Measurements from ENCODE around the gene EP300. TPM values are rescaled to one million over a fixed set of nuclear protein-coding genes. Genes with fewer than 3 reads are reported as not detected.

EP300 gene
- total RNA-seq, 2 experiments from 2014 or later = 40.5 to 61.2 TPM

GRCh38 chr22:41193829-41194228, 101.4 kb downstream of the EP300 start:
- no peak overlapping the region for H3K27ac Mint-ChIP-seq
- H3K4me1 Mint-ChIP-seq = peaks cover 11% of the 10 kb centered on the region
- no peaks in the 10 kb centered on the region for H3K9me3 Mint-ChIP-seq (ENCODE audit: low read depth)
- H3K36me3 Mint-ChIP-seq (ENCODE audit: low read depth) = no peaks in the 10 kb centered on the region
- H3K4me3 Mint-ChIP-seq = no peak overlapping the region
- POLR2A ChIA-PET = interaction anchor here (1.0 kb wide), 1 partner anchor 13 kb away, joined by 3 read pairs; no protein-coding TSS in a partner anchor
- intact Hi-C loops (cut with DNase I, micrococcal nuclease) = no loop called here
- CTCF ChIA-PET = interaction anchor here (1.2 kb wide), 1 partner anchor 271 kb away, joined by 4 read pairs; no protein-coding TSS in a partner anchor
- DNase-seq (no peak), ATAC-seq (no peak)
- no peaks in the 10 kb centered on the region for H3K27me3 Mint-ChIP-seq

- DNase-seq (peak; percentile 89), ATAC-seq (peak; percentile 82)
- intact Hi-C loops (cut with DNase I, micrococcal nuclease) = loop anchor here in 1 of 2 experiments (1.0 to 2.0 kb wide), 7 partner anchors 8 to 341 kb away; partner anchors contain the start of genes L3MBTL2, RANGAP1, RBX1 and ST13
- peak overlapping the region; percentile 77 for H3K4me3 Mint-ChIP-seq
- no peaks in the 10 kb centered on the region for H3K9me3 Mint-ChIP-seq (ENCODE audit: low read depth)
- ChIA-PET CTCF (interaction anchor here (0.6 to 1.5 kb wide), 5 partner anchors 14 to 486 kb away, joined by 3 to 8 read pairs (median 3); no protein-coding TSS in a partner anchor), POLR2A (interaction anchor here (1.1 kb wide), 1 partner anchor 89 kb away, joined by 4 read pairs; no protein-coding TSS in a partner anchor)
- peaks cover 11% of the 10 kb centered on the region for H3K4me1 Mint-ChIP-seq
- no peak overlapping the region for H3K27ac Mint-ChIP-seq
- H3K27me3 Mint-ChIP-seq = no peaks in the 10 kb centered on the region
- no peaks in the 10 kb centered on the region for H3K36me3 Mint-ChIP-seq (ENCODE audit: low read depth)
Observed at GRCh38 chr22:41197038-41197972, 104.9 kb downstream of the EP300 start.

GRCh38 chr22:41198027-41198580, 105.7 kb downstream of the EP300 start:
- CTCF ChIA-PET = interaction anchor here (0.6 to 1.5 kb wide), 3 partner anchors 13 to 275 kb away, joined by 3 to 8 read pairs (median 3); no protein-coding TSS in a partner anchor
- H3K4me1 Mint-ChIP-seq = peaks cover 11% of the 10 kb centered on the region
- peaks cover 1% of the 10 kb centered on the region for H3K27me3 Mint-ChIP-seq
- no peaks in the 10 kb centered on the region for H3K9me3 Mint-ChIP-seq (ENCODE audit: low read depth)
- POLR2A ChIA-PET = interaction anchor here (0.6 to 1.1 kb wide), 2 partner anchors 15 to 89 kb away, joined by 4 to 5 read pairs; no protein-coding TSS in a partner anchor
- intact Hi-C loops (cut with DNase I, micrococcal nuclease) = no loop called here
- peak; percentile 83 for DNase-seq
- H3K27ac Mint-ChIP-seq = peak overlapping the region; percentile 53
- ATAC-seq = peak; percentile 76
- H3K4me3 Mint-ChIP-seq = peak overlapping the region; percentile 77
- H3K36me3 Mint-ChIP-seq (ENCODE audit: low read depth) = no peaks in the 10 kb centered on the region

GRCh38 chr22:41201141-41201540, 108.7 kb downstream of the EP300 start:
- ChIA-PET POLR2A (interaction anchor here (0.6 kb wide), 2 partner anchors 35 to 922 kb away, joined by 3 read pairs; no protein-coding TSS in a partner anchor), CTCF (no interaction called here)
- no peak for DNase-seq
- Mint-ChIP-seq H3K4me3 (no peak overlapping the region), H3K9me3 (ENCODE audit: low read depth) (no peaks in the 10 kb centered on the region), H3K27ac (no peak overlapping the region), H3K27me3 (peaks cover 10% of the 10 kb centered on the region), H3K4me1 (peaks cover 20% of the 10 kb centered on the region), H3K36me3 (ENCODE audit: low read depth) (peaks cover 3% of the 10 kb centered on the region)
- no peak for ATAC-seq
- intact Hi-C loops (cut with DNase I, micrococcal nuclease) = loop anchor here in 1 of 2 experiments (10.0 kb wide), 1 partner anchor 246 kb away; the partner anchor contains the start of gene RBX1

- ATAC-seq = no peak
- intact Hi-C loops (cut with DNase I, micrococcal nuclease) = loop anchor here in 1 of 2 experiments (10.0 kb wide), 1 partner anchor 248 kb away; the partner anchor contains the start of gene RBX1
- no peaks in the 10 kb centered on the region for H3K9me3 Mint-ChIP-seq (ENCODE audit: low read depth)
Observed at GRCh38 chr22:41203118-41203517, 110.7 kb downstream of the EP300 start.

GRCh38 chr22:41204066-41204465, 111.7 kb downstream of the EP300 start:
- CTCF ChIA-PET = no interaction called here
- Mint-ChIP-seq H3K27me3 (peaks cover 10% of the 10 kb centered on the region), H3K4me3 (no peak overlapping the region), H3K4me1 (peaks cover 20% of the 10 kb centered on the region), H3K27ac (no peak overlapping the region), H3K36me3 (ENCODE audit: low read depth) (peaks cover 14% of the 10 kb centered on the region), H3K9me3 (ENCODE audit: low read depth) (no peaks in the 10 kb centered on the region)
- ATAC-seq = no peak
- intact Hi-C loops (cut with DNase I, micrococcal nuclease) = loop anchor here in 1 of 2 experiments (10.0 kb wide), 1 partner anchor 249 kb away; the partner anchor contains the start of gene RBX1
- no peak for DNase-seq
- POLR2A ChIA-PET = no interaction called here

More at GRCh38 chr22:41203118-41203517, 110.7 kb downstream of the EP300 start:
- Mint-ChIP-seq H3K4me3 (no peak overlapping the region), H3K4me1 (peaks cover 22% of the 10 kb centered on the region), H3K27me3 (peaks cover 10% of the 10 kb centered on the region), H3K27ac (no peak overlapping the region), H3K36me3 (ENCODE audit: low read depth) (peaks cover 12% of the 10 kb centered on the region)
- POLR2A ChIA-PET = no interaction called here
- DNase-seq = no peak
- CTCF ChIA-PET = no interaction called here

- H3K36me3 Mint-ChIP-seq (ENCODE audit: low read depth) = peaks cover 19% of the 10 kb centered on the region
- peak within 1 kb of the TSS; percentile 89 for H3K27ac Mint-ChIP-seq
- peaks cover 10% of the 10 kb centered on the region for H3K27me3 Mint-ChIP-seq
- DNase-seq (peak; percentile 100), ATAC-seq (peak; percentile 100)
- ChIA-PET POLR2A (no interaction called here), CTCF (no interaction called here)
- H3K4me3 Mint-ChIP-seq = peak within 1 kb of the TSS; percentile 86
- H3K9me3 Mint-ChIP-seq (ENCODE audit: low read depth) = no peaks in the 10 kb centered on the region
- H3K4me1 Mint-ChIP-seq = peaks cover 20% of the 10 kb centered on the region
- intact Hi-C loops (cut with DNase I, micrococcal nuclease) = loop anchor here (1.0 to 10.0 kb wide), 14 partner anchors 8 to 416 kb away; partner anchors contain the start of genes RANGAP1 (in 2 of the 2), RBX1 (in 2 of the 2), DESI1 (in 1 of the 2) and EP300 (in 1 of the 2)
Observed at GRCh38 chr22:41204992-41205900, 112.9 kb downstream of the EP300 start, which contains the start of gene L3MBTL2. Gene L3MBTL2 (plus strand): TSS chr22:41205312. CDS start chr22:41205363, 51 bp downstream.

- no peak for DNase-seq
- peaks cover 10% of the 10 kb centered on the region for H3K27me3 Mint-ChIP-seq
- intact Hi-C loops (cut with DNase I, micrococcal nuclease) = loop anchor here in 1 of 2 experiments (5.0 to 10.0 kb wide), 2 partner anchors 114 to 252 kb away; partner anchors contain the start of genes EP300 and RBX1
Observed at GRCh38 chr22:41206719-41207118, 114.3 kb downstream of the EP300 start.

GRCh38 chr22:41215409-41215808, 123.0 kb downstream of the EP300 start:
- ChIA-PET CTCF (interaction anchor here (0.7 to 1.9 kb wide), 4 partner anchors 22 to 135 kb away, joined by 3 to 4 read pairs (median 4); no protein-coding TSS in a partner anchor), POLR2A (no interaction called here)
- Mint-ChIP-seq H3K4me1 (peaks cover 16% of the 10 kb centered on the region), H3K27ac (peak overlapping the region; percentile 10), H3K36me3 (ENCODE audit: low read depth) (peaks cover 44% of the 10 kb centered on the region), H3K27me3 (no peaks in the 10 kb centered on the region), H3K4me3 (no peak overlapping the region), H3K9me3 (ENCODE audit: low read depth) (no peaks in the 10 kb centered on the region)
- intact Hi-C loops (cut with DNase I, micrococcal nuclease) = no loop called here
- ATAC-seq (no peak), DNase-seq (no peak)

More at GRCh38 chr22:41206719-41207118, 114.3 kb downstream of the EP300 start:
- ChIA-PET POLR2A (interaction anchor here (0.5 to 0.7 kb wide), 2 partner anchors 95 to 247 kb away, joined by 3 read pairs; partner anchors contain the start of gene ZC3H7B), CTCF (interaction anchor here (0.6 to 0.8 kb wide), 3 partner anchors 203 to 574 kb away, joined by 3 to 4 read pairs (median 4); no protein-coding TSS in a partner anchor)
- H3K4me3 Mint-ChIP-seq = peak overlapping the region; percentile 62
- no peak for ATAC-seq
- H3K36me3 Mint-ChIP-seq (ENCODE audit: low read depth) = peaks cover 23% of the 10 kb centered on the region
- H3K27ac Mint-ChIP-seq = no peak overlapping the region
- peaks cover 20% of the 10 kb centered on the region for H3K4me1 Mint-ChIP-seq
- H3K9me3 Mint-ChIP-seq (ENCODE audit: low read depth) = no peaks in the 10 kb centered on the region

- H3K9me3 Mint-ChIP-seq (ENCODE audit: low read depth) = no peaks in the 10 kb centered on the region
- no peak overlapping the region for H3K4me3 Mint-ChIP-seq
- POLR2A ChIA-PET = no interaction called here
- intact Hi-C loops (cut with DNase I, micrococcal nuclease) = no loop called here
- CTCF ChIA-PET = interaction anchor here (0.7 to 3.5 kb wide), 4 partner anchors 22 to 294 kb away, joined by 3 to 12 read pairs (median 4); no protein-coding TSS in a partner anchor
- peak overlapping the region; percentile 10 for H3K27ac Mint-ChIP-seq
- DNase-seq (no peak), ATAC-seq (no peak)
- H3K4me1 Mint-ChIP-seq = peaks cover 16% of the 10 kb centered on the region
- no peaks in the 10 kb centered on the region for H3K27me3 Mint-ChIP-seq
- peaks cover 45% of the 10 kb centered on the region for H3K36me3 Mint-ChIP-seq (ENCODE audit: low read depth)
Observed at GRCh38 chr22:41215926-41216325, 123.5 kb downstream of the EP300 start.
